Right kidney (tissue), 1 donor: ENCODE results near the gene DPYSL3.

Experiments
- DNase-seq: peaks from one replicate; pipeline ENCODE4 v3.0.0-alpha.2; 2016

DPYSL3 gene

DNA sequence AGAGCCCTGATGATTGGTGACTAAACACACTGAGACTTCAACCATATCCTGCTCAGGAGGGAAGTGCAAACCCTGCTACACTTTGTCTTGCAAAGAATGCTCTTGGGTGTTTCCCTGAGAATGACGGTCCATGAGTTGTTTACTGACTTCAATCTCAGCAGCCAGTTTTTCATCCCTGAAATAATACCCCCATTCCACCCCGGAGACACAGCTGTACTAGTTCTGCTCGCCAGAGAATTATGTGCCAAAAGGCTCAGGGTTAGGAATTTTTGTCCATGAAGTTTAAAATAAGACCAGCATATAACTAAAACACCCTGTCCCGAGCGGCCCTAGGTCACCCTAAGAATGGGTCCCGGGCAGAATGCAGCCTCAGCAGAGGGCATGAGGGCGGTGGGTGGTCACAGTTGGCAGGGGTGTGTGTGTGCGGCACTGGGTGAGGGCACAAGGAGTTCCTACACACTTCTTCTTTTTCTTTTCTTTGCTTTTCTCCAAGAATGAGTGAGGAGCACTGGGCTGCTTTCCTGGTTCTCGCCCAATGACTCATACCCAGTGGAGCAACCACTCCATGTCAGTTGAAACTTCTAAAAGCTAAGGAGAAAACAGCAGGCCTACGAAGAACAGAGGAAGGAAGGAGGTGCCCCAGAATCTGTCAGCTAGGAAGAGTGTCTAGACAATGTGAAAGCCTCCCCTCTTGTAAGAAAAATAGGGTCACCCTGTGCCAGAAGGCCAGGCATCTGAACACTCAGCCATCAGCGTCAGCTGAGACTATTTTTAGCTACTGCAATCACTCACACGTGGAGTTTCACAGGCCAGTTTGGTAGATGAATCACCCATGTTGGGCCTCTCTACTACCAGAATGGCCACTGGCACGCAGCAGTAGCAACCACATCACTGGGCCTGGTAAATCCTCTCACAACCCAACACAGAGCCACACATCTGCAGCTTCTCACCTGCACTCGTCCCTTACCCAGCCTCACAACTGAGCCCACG is 105.9 kb downstream of the DPYSL3 start:
- DNase-seq, result no peak

DNA sequence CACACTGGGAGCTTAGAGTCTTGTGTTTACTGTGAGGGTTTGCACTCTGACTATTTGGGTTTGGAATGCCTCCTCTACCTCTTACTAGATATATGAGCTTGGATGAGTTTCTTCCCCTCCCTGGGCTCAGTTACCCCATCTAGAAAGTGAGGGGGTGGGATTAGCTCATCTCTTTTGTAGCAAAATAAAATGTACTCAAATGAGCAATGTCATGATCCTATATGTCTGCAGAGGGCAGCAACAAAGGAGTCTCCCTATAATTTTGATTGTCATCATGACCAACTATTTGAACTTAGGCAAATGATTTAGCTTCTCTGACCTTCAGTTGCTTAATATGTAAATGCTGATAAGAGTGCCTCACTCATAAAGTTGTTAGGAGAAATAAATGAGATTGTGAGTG is 109.0 kb downstream of the DPYSL3 start:
- no peak for DNase-seq

DNA sequence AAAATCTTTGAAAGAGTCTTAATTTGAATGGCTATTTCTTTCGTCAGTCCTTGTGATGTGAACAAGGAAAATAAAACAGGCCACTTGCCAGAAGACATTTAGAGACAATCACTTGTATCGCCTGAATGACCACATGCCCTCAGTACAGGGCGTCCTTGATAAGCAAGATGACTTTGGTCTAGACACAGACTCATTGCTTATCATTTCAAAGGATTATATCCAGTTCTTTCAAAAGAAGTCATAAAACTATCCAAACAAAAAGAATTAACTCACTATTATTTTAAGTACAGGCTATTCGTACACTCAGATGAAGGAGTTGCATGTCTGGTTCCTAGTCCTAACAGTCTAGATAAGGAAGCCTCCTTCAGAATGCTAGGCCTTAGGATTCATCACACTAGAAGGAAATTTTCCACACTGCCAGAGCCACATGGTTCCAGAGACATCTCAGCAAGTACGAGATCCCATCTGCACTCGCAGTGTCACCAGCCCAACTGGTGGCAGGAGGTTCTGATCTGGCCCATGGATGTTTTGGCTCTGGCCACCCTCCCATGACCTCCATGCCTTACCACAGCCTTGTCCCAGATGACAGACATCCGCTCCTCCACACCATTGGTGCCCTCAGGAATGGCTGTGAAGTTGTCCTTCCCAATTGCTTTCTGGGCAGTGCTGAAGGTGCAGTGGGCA is 109.6 kb downstream of the DPYSL3 start:
- no peak for DNase-seq

- no peak for DNase-seq
These were observed 111.0 kb downstream of the DPYSL3 start for GRCh38 chr5:147398860-147399259.

DNA sequence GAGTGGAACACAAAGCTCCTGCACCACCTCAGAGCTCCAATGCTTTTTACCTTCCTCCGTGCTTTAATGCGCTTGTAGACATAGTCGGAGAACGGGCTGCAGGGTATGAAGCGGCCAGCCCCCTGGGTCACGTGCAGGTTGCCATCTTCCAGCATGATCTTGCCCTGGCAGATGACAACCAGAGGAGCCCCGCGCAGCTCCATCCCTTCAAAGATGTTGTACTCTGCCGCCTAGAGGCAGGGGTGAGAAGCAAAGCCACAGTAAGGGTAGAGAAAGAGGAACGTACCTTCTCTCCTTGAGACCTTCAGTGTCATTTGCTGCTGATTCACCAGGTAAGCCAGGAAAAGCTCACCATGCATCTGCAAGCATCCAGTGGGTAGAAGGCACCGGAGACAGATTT is 112.3 kb downstream of the DPYSL3 start:
- DNase-seq, result no peak

GRCh38 chr5:147396070-147396823 is 113.6 kb downstream of the DPYSL3 start:
- DNase-seq, result no peak

- DNase-seq, result no peak
These were observed 115.8 kb downstream of the DPYSL3 start for GRCh38 chr5:147393874-147394672.

GRCh38 chr5:147391781-147392180 is 118.1 kb downstream of the DPYSL3 start:
- no peak for DNase-seq

- no peak for DNase-seq
These were observed 119.1 kb downstream of the DPYSL3 start for GRCh38 chr5:147390654-147391225.

- DNase-seq, result no peak
These were observed 121.4 kb downstream of the DPYSL3 start for GRCh38 chr5:147388184-147389108.

DNA sequence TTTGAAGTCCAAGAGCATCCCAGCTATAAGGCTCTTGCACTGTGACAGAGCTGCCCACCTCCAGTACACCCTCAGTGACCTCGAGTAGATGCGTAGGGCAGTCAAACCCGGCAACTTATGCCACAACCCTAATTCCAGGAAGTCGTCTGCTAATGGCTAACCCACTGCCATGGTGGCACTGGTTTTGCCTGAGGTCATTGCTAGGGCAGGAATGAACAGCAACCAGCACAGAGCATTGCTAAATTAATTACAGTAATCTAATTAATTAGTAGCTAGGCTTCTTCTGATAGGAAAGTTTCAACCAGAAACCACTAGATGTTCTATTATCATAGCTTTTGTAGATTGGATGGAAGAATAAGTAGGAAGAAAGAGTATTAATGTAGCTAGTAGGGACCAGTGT is 122.8 kb downstream of the DPYSL3 start:
- DNase-seq, result no peak

DNA sequence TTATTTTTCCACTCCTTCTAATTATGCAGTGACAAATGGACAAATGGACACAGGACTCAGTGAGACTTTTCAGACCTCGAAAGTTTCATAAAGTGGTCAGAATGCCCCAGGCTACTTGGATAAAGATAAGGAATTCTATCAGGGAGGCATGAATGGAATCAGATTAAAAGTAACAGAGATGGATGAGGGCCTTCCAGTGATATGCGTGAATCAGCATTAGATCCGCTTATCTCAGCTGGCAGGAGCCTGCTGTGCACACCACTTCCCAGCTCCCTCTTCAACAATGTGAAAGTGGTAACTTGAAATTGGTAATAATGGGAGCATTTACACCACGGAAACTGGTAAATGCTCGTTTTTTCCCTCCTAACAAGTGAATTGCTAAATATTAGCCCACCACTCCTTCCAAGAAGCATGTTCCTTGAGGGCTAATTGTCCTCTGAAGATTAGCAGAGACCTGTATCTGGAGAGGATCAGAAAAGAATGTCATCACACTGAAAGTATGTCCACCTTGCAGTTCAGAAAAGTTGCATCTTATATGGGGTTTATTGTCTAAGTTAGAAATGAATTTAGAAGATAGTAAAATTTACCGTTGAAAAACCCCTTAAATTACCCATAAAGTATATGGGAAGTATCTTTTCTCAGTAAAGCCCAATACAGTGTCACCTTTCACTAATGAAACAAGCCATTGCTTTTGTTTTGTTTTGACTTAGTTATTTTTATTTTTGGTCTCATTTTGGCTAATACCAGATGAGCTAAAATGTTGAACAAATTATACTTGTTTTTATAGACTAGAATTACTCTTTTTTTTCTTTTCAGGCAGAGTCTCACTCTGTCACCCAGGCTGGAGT is 125.3 kb downstream of the DPYSL3 start:
- DNase-seq, result no peak

DNA sequence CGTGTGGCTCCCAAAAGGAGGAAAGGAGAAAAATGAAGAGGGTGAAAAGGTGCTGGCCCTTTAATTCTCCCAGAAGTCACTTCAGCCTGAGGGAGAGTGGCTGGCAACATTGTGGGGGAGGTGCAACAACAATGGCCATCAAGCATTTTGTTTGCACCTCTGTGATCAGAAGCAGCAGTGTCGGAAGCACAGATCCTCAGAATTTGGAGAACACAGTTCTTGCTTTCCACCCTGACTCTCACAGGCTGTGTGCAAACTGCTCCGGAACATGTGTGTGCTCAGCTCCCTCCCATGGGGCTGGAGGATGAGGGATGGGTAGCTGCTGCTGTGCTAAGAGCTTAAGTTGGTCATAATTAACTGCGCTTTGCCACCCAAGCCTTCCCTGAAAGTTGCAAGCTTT is 127.1 kb downstream of the DPYSL3 start:
- no peak for DNase-seq

- no peak for DNase-seq
These were observed 128.3 kb downstream of the DPYSL3 start for GRCh38 chr5:147381555-147381954.

- DNase-seq, result no peak
These were observed 132.2 kb downstream of the DPYSL3 start for GRCh38 chr5:147377682-147378081.

- no peak for DNase-seq
These were observed 134.7 kb downstream of the DPYSL3 start for GRCh38 chr5:147375151-147375550.

DNA sequence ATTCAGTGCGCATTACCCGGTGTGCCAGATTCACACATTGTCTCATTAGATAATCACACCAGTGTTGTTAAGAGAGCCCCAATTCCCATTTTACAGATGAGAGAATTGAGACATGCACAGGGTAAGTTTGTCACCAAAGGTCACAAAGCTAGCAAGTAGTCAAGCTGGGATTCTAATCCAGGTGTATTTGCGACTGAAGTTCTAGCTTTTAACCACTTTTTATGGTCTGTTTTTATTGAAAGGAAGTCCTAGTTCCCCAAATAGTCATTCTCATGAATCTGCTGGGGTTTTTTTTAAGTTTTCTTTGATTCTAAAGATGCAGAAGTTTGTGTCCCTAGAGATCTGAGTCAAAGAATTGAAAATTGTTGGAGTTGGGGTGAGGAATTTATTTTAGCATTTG is 136.5 kb downstream of the DPYSL3 start:
- DNase-seq, result no peak

DNA sequence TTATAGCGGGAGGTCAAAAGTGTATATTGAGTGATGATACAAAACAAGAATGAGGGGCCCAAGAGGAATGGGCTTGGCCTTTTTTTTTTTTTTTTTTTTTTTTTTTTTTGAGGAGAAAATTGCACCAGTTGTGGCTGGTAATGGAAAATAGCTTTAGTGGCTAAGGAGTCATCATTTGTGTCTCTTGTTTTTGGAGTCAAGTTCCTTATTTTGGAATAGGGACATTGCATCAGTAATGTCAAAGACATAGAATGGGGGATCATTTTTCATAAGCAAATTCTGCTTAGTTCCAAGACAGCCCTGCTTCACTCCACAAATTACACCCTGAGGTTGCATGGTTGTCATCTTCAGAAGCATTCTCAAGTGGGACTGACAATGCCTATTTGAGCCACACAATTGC is 137.7 kb downstream of the DPYSL3 start:
- DNase-seq, result no peak

DNA sequence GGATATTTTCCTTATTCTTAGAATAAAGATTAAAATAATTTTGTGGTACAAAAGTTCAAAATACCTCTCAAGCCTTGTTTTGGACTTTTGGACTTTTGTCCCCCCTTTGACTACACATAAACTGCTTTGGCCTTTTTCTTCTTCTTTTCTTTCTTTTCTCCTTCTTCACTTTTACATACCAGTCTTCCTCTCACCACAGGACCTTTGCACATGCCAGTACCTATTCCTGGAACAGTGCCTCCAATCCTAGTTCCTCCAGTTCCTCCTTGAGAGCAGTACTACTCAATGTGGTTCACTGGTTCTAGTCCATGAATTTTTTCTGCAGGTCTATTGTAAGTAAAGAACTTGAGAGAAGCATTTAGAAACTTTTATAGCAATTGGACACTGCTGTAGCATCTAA is 138.6 kb downstream of the DPYSL3 start:
- no peak for DNase-seq
